B cell (primary cell): ENCODE measurements around the gene TAF1B.

Source experiments
- EZH2 ChIP-seq: IDR thresholded peaks from 2 replicates; pipeline ENCODE4 v1.6.1; 2012; ENCODE audit warnings: borderline replicate concordance, low read depth, mild to moderate bottlenecking, moderate library complexity, low read length; ENCODE audit not compliant: insufficient read depth, poor library complexity, severe bottlenecking
- TF ChIP-seq, protein P1 (sequence below): fragments of 200-600 bp; IDR thresholded peaks from one replicate; pipeline ENCODE4 v1.8.0; 2022; ENCODE audit warnings: antibody characterized with exemption, mild to moderate bottlenecking

DNA sequence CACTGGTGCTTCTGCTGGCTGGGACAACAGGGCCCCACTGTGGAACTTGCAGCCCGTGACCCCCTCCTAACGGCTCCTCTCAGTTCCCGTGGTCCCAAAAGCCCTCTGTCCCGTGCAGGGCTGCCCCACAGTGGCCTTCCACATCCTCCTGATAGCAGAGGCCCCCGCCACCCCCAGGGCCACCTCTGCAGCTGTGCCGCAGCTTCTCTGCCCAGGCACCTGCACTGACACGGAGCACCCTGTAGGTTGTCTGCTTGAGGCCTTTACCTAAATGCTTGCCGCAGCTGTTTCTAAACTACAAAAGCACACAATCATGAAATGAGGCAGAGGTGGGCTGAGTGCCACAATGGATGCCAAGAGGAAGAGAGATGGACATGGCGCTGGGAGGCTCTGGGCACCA lies 94.7 kb downstream of the TAF1B start:
- no peak for TF ChIP-seq EZH2
- TF ChIP-seq, protein P1, sequence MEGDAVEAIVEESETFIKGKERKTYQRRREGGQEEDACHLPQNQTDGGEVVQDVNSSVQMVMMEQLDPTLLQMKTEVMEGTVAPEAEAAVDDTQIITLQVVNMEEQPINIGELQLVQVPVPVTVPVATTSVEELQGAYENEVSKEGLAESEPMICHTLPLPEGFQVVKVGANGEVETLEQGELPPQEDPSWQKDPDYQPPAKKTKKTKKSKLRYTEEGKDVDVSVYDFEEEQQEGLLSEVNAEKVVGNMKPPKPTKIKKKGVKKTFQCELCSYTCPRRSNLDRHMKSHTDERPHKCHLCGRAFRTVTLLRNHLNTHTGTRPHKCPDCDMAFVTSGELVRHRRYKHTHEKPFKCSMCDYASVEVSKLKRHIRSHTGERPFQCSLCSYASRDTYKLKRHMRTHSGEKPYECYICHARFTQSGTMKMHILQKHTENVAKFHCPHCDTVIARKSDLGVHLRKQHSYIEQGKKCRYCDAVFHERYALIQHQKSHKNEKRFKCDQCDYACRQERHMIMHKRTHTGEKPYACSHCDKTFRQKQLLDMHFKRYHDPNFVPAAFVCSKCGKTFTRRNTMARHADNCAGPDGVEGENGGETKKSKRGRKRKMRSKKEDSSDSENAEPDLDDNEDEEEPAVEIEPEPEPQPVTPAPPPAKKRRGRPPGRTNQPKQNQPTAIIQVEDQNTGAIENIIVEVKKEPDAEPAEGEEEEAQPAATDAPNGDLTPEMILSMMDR, result no peak
